HEK293 (cell line): ENCODE measurements around the gene SSBP2.

Source experiments
- CTCF ChIA-PET: fragments of 350-600 bp; formaldehyde crosslinking; extraction: SDS; loops from one replicate; lab custom pipeline; 2021; ENCODE audit warnings: antibody characterized with exemption; lab: Yijun Ruan, JAX
- POLR2A ChIA-PET: fragments of 300-600 bp; formaldehyde crosslinking; extraction: SDS; loops from one replicate; lab custom pipeline; 2020; ENCODE audit warnings: antibody characterized with exemption, inconsistent platforms; lab: Yijun Ruan, JAX
- H3K27ac ChIP-seq: fragments of 200-500 bp; sonication (Bioruptor generic); 2 replicates; pipeline ENCODE4 v1.5.1; 2014; ENCODE audit warnings: low read depth, low read length, control low read depth, inconsistent platforms; ENCODE audit errors: extremely low read depth
- H3K36me3 ChIP-seq, 2 experiments: fragments of 200-500 bp in 1 of 2; sonication (Bioruptor generic) in 1 of 2; 1 replicate in 1 of 2; 2 replicates in 1 of 2; pipeline ENCODE4 v1.5.1; 2014 to 2017; ENCODE audit warnings: inconsistent platforms in 2 of 2, low read length in 2 of 2; ENCODE audit not compliant: control insufficient read depth in 2 of 2, insufficient read depth in 1 of 2
- H3K4me1 ChIP-seq: fragments of 200-500 bp; sonication (Bioruptor generic); 2 replicates; pipeline ENCODE4 v1.5.1; 2014; ENCODE audit warnings: mild to moderate bottlenecking, low read length, inconsistent platforms; ENCODE audit not compliant: control insufficient read depth, insufficient read depth
- H3K4me3 ChIP-seq: 2 replicates; pipeline ENCODE4 v1.5.1; 2011; ENCODE audit warnings: low read depth, mild to moderate bottlenecking, control low read depth, low read length, moderate library complexity
- H3K9me3 ChIP-seq: fragments of 200-500 bp; sonication (Bioruptor generic); 2 replicates; pipeline ENCODE4 v1.5.1; 2014; ENCODE audit warnings: low read depth, low read length, inconsistent platforms; ENCODE audit not compliant: control insufficient read depth, insufficient read depth
- OSR2 ChIP-seq: fragments of 450-650 bp; formaldehyde crosslinking; IDR thresholded peaks from 2 replicates; pipeline ENCODE4 v1.5.1; 2016; ENCODE audit warnings: missing biosample characterization, missing genetic modification characterization
- ZBTB17 ChIP-seq: fragments of 450-650 bp; formaldehyde crosslinking; IDR thresholded peaks from 2 replicates; pipeline ENCODE4 v1.5.1; 2016; ENCODE audit warnings: missing biosample characterization, missing genetic modification characterization
- ZBTB44 ChIP-seq: fragments of 450-650 bp; IDR thresholded peaks from 2 replicates; pipeline ENCODE4 v1.5.1; 2018; ENCODE audit warnings: missing biosample characterization, mild to moderate bottlenecking, missing genetic modification characterization
- ZNF133 ChIP-seq: fragments of 450-650 bp; formaldehyde crosslinking; IDR thresholded peaks from 2 replicates; pipeline ENCODE4 v1.5.1; 2016; ENCODE audit warnings: missing biosample characterization, missing genetic modification characterization
- ZNF16 ChIP-seq: fragments of 450-650 bp; formaldehyde crosslinking; IDR thresholded peaks from 2 replicates; pipeline ENCODE4 v1.5.1; 2016; ENCODE audit warnings: low read depth, missing biosample characterization, missing genetic modification characterization
- ZNF221 ChIP-seq: fragments of 450-650 bp; formaldehyde crosslinking; IDR thresholded peaks from 2 replicates; pipeline ENCODE4 v1.5.1; 2017; ENCODE audit warnings: missing biosample characterization, missing genetic modification characterization, borderline replicate concordance
- ZNF354C ChIP-seq: fragments of 450-650 bp; formaldehyde crosslinking; IDR thresholded peaks from 2 replicates; pipeline ENCODE4 v1.5.1; 2016; ENCODE audit warnings: missing biosample characterization, missing genetic modification characterization, low read depth, borderline replicate concordance
- ZNF37A ChIP-seq: fragments of 450-650 bp; IDR thresholded peaks from 2 replicates; pipeline ENCODE4 v1.5.1; 2018; ENCODE audit warnings: missing biosample characterization, missing genetic modification characterization
- ZNF416 ChIP-seq: fragments of 450-650 bp; formaldehyde crosslinking; IDR thresholded peaks from 2 replicates; pipeline ENCODE4 v1.5.1; 2016; ENCODE audit warnings: missing biosample characterization, missing genetic modification characterization
- ZNF513 ChIP-seq: fragments of 450-650 bp; IDR thresholded peaks from 2 replicates; pipeline ENCODE4 v1.5.1; 2018; ENCODE audit warnings: missing biosample characterization, missing genetic modification characterization
- ZNF580 ChIP-seq: fragments of 450-650 bp; formaldehyde crosslinking; IDR thresholded peaks from 2 replicates; pipeline ENCODE4 v1.5.1; 2016; ENCODE audit warnings: missing biosample characterization, missing genetic modification characterization
- ZNF629 ChIP-seq: fragments of 450-650 bp; formaldehyde crosslinking; IDR thresholded peaks from 2 replicates; pipeline ENCODE4 v1.5.1; 2017; ENCODE audit warnings: missing biosample characterization, missing genetic modification characterization
- ZNF660 ChIP-seq: fragments of 450-650 bp; IDR thresholded peaks from 2 replicates; pipeline ENCODE4 v1.5.1; 2018; ENCODE audit warnings: missing biosample characterization, mild to moderate bottlenecking, missing genetic modification characterization
- ZNF670 ChIP-seq: fragments of 450-650 bp; formaldehyde crosslinking; IDR thresholded peaks from 2 replicates; pipeline ENCODE4 v1.5.1; 2016; ENCODE audit warnings: missing biosample characterization, missing genetic modification characterization, low read depth
- ZNF701 ChIP-seq: fragments of 450-650 bp; formaldehyde crosslinking; IDR thresholded peaks from 2 replicates; pipeline ENCODE4 v1.5.1; 2016; ENCODE audit warnings: missing biosample characterization, missing genetic modification characterization
- ZNF707 ChIP-seq: fragments of 450-650 bp; formaldehyde crosslinking; IDR thresholded peaks from 2 replicates; pipeline ENCODE4 v1.5.1; 2016; ENCODE audit warnings: missing biosample characterization, missing genetic modification characterization
- ZNF792 ChIP-seq: fragments of 450-650 bp; formaldehyde crosslinking; IDR thresholded peaks from 2 replicates; pipeline ENCODE4 v1.5.1; 2016; ENCODE audit warnings: missing biosample characterization, missing genetic modification characterization
- TF ChIP-seq, protein P1 (sequence below): fragments of 450-650 bp; formaldehyde crosslinking; IDR thresholded peaks from 2 replicates; pipeline ENCODE4 v1.5.1; 2016; ENCODE audit warnings: missing biosample characterization, missing genetic modification characterization
- TF ChIP-seq, protein P2 (sequence below): fragments of 450-650 bp; formaldehyde crosslinking; IDR thresholded peaks from 2 replicates; pipeline ENCODE4 v1.5.1; 2016; ENCODE audit warnings: missing biosample characterization, missing genetic modification characterization
- TF ChIP-seq, protein P3 (sequence below): fragments of 450-650 bp; formaldehyde crosslinking; IDR thresholded peaks from 2 replicates; pipeline ENCODE4 v1.5.1; 2016; ENCODE audit warnings: missing biosample characterization, missing genetic modification characterization

Gene SSBP2

DNA sequence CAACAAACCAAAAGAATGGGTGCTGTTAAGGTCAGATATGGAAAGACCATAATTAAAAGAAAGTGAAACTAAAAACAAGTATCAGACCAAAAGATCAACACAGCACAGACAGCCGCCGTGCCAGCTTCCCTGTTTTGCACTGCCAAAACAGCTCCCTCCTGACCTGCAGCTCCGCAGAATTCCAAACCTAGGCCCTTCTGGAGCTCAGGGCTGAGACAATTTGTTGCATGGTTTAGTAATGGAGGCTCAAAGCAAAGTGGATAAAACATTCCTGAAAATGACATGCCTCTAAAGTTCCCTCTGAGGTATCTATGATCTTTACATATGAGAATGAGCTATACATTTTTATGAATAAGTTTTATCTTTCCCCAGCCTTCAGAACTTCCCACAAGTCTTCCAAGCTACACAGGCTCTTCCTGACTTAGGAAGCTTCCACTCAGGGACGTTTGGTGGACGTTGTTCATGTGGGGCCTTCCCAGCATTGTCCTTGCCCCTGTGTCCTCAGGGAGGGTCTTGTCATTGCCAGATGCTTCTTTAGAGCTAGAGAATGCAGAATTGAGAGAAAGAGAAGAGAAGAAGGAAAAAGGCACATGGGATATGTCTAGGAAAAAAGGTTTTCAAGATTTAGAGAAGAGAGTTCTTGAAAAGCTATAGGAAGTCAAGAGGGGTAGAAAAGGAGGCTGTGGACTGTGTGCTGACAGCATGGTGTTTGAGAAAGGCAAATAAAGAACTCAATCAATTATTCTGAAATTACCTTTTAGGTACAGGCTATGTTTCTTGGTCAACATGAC is 28.4 kb upstream of the SSBP2 start:
- Histone ChIP-seq H3K27ac (no peak overlapping the region), H3K4me3 (no peak overlapping the region), H3K36me3 (no peaks in the 10 kb centered on the region), H3K4me1 (no peaks in the 10 kb centered on the region), H3K9me3 (no peaks in the 10 kb centered on the region)
- TF ChIP-seq ZNF792 = no peak
- TF ChIP-seq, protein P1, sequence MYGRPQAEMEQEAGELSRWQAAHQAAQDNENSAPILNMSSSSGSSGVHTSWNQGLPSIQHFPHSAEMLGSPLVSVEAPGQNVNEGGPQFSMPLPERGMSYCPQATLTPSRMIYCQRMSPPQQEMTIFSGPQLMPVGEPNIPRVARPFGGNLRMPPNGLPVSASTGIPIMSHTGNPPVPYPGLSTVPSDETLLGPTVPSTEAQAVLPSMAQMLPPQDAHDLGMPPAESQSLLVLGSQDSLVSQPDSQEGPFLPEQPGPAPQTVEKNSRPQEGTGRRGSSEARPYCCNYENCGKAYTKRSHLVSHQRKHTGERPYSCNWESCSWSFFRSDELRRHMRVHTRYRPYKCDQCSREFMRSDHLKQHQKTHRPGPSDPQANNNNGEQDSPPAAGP = no peak
- TF ChIP-seq ZNF670 (tag by site-specific recombination) = no peak
- no peak for TF ChIP-seq ZBTB44 (tag by site-specific recombination)
- no peak for TF ChIP-seq ZNF701 (tag by site-specific recombination)
- no peak for TF ChIP-seq ZNF16 (tag by site-specific recombination)
- no peak for TF ChIP-seq ZNF416 (tag by site-specific recombination)
- TF ChIP-seq, protein P2, sequence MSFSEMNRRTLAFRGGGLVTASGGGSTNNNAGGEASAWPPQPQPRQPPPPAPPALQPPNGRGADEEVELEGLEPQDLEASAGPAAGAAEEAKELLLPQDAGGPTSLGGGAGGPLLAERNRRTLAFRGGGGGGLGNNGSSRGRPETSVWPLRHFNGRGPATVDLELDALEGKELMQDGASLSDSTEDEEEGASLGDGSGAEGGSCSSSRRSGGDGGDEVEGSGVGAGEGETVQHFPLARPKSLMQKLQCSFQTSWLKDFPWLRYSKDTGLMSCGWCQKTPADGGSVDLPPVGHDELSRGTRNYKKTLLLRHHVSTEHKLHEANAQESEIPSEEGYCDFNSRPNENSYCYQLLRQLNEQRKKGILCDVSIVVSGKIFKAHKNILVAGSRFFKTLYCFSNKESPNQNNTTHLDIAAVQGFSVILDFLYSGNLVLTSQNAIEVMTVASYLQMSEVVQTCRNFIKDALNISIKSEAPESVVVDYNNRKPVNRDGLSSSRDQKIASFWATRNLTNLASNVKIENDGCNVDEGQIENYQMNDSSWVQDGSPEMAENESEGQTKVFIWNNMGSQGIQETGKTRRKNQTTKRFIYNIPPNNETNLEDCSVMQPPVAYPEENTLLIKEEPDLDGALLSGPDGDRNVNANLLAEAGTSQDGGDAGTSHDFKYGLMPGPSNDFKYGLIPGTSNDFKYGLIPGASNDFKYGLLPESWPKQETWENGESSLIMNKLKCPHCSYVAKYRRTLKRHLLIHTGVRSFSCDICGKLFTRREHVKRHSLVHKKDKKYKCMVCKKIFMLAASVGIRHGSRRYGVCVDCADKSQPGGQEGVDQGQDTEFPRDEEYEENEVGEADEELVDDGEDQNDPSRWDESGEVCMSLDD (tag by site-specific recombination) = no peak
- no peak for TF ChIP-seq ZNF660 (tag by site-specific recombination)
- TF ChIP-seq ZNF37A (tag by site-specific recombination) = no peak
- no peak for TF ChIP-seq ZNF580
- no peak for TF ChIP-seq ZNF629
- no peak for TF ChIP-seq ZNF133 (tag by site-specific recombination)
- TF ChIP-seq ZNF707 = no peak
- TF ChIP-seq, protein P3, sequence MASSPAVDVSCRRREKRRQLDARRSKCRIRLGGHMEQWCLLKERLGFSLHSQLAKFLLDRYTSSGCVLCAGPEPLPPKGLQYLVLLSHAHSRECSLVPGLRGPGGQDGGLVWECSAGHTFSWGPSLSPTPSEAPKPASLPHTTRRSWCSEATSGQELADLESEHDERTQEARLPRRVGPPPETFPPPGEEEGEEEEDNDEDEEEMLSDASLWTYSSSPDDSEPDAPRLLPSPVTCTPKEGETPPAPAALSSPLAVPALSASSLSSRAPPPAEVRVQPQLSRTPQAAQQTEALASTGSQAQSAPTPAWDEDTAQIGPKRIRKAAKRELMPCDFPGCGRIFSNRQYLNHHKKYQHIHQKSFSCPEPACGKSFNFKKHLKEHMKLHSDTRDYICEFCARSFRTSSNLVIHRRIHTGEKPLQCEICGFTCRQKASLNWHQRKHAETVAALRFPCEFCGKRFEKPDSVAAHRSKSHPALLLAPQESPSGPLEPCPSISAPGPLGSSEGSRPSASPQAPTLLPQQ (tag by site-specific recombination) = no peak
- TF ChIP-seq ZNF221 (tag by site-specific recombination) = no peak
- TF ChIP-seq OSR2 (tag by site-specific recombination) = no peak
- no peak for TF ChIP-seq ZNF354C (tag by site-specific recombination)
- no peak for TF ChIP-seq ZNF513
- no peak for TF ChIP-seq ZBTB17 (tag by site-specific recombination)
- CTCF ChIA-PET = interaction anchor here (0.6 to 0.8 kb wide), 3 partner anchors 350 to 632 kb away, joined by 3 to 5 read pairs (median 3); no protein-coding TSS in a partner anchor
- POLR2A ChIA-PET = interaction anchor here (1.0 kb wide), 1 partner anchor 28 kb away, joined by 3 read pairs; the partner anchor contains the start of gene SSBP2
